ENCODE results near the gene FHIP2A. TPM values are rescaled to one million over a fixed set of nuclear protein-coding genes. Genes with fewer than 3 reads are reported as not detected.

FHIP2A gene
- total and polyA plus RNA-seq, 3 donors from 2014 or later: 30.3 to 44.8 (median 39.8) TPM

DNA sequence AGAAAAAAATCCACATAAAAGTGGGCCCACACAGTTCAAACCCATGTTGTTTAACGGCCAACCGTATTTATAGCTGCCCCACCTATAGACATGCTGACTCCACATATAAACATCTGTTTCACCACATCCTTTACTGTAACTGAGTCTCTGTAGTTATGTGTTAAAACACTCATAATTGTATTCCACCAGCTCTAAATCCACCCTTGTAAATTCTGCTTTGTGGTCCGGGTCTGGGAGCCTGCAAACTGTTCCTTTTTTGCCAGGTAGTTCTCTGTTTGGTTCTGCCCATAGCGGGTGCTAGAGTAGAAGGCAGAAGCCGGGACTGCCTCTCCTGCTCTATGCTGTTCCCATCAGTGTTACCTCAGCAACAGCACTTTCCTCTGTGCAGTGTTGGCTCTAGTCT, 20.2 kb upstream of the FHIP2A start:
- no peaks in the 10 kb centered on the region for H3K36me3 ChIP-seq (ENCODE audit: low read depth, missing control alignments)
- H3K4me3 ChIP-seq: no peak overlapping the region
- no peaks in the 10 kb centered on the region for H3K9me3 ChIP-seq
- no peaks in the 10 kb centered on the region for H3K27me3 ChIP-seq
- DNase-seq: no peak
- H3K4me1 ChIP-seq: no peaks in the 10 kb centered on the region
- 71 to 79% methylated on average over 5 of the region's 5 CpGs for WGBS, 2 donors
- intact Hi-C loops (cut with DNase I; ENCODE audit: low total_unique reads): no loop called here
- H3K27ac ChIP-seq: no peak overlapping the region
- TF ChIP-seq POLR2A (IDR thresholded peaks at IDR 0.05): no peak
- TF ChIP-seq, protein P1, sequence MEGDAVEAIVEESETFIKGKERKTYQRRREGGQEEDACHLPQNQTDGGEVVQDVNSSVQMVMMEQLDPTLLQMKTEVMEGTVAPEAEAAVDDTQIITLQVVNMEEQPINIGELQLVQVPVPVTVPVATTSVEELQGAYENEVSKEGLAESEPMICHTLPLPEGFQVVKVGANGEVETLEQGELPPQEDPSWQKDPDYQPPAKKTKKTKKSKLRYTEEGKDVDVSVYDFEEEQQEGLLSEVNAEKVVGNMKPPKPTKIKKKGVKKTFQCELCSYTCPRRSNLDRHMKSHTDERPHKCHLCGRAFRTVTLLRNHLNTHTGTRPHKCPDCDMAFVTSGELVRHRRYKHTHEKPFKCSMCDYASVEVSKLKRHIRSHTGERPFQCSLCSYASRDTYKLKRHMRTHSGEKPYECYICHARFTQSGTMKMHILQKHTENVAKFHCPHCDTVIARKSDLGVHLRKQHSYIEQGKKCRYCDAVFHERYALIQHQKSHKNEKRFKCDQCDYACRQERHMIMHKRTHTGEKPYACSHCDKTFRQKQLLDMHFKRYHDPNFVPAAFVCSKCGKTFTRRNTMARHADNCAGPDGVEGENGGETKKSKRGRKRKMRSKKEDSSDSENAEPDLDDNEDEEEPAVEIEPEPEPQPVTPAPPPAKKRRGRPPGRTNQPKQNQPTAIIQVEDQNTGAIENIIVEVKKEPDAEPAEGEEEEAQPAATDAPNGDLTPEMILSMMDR (IDR thresholded peaks at IDR 0.05): no peak

DNA sequence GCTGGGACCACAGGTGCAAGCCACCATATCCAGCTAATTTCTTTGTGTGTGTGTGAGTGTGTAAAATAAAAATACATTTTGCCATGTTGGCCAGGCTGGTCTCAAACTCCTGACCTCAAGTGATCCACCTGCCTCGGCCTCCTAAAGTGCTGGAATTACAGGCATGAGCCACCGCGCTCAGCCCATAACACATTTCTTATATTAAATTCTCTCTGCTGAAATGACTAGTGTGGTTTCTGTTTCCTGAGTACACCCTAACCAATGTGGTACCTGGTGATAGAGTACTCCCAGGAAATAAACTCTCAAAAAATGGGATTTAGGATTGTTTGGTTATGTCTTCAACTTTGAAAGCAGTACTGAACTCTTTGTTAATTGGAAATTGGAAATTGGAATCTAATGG, 19.4 kb upstream of the FHIP2A start:
- Histone ChIP-seq H3K27me3 (no peaks in the 10 kb centered on the region), H3K4me1 (no peaks in the 10 kb centered on the region), H3K36me3 (ENCODE audit: low read depth, missing control alignments) (no peaks in the 10 kb centered on the region), H3K9me3 (no peaks in the 10 kb centered on the region), H3K4me3 (no peak overlapping the region), H3K27ac (no peak overlapping the region)
- 95 to 98% methylated on average over 3 of the region's 3 CpGs for WGBS, 2 donors
- no peak for TF ChIP-seq POLR2A (IDR thresholded peaks at IDR 0.05)
- TF ChIP-seq, protein P1 (IDR thresholded peaks at IDR 0.05): no peak
- no peak for DNase-seq
- intact Hi-C loops (cut with DNase I; ENCODE audit: low total_unique reads): no loop called here

DNA sequence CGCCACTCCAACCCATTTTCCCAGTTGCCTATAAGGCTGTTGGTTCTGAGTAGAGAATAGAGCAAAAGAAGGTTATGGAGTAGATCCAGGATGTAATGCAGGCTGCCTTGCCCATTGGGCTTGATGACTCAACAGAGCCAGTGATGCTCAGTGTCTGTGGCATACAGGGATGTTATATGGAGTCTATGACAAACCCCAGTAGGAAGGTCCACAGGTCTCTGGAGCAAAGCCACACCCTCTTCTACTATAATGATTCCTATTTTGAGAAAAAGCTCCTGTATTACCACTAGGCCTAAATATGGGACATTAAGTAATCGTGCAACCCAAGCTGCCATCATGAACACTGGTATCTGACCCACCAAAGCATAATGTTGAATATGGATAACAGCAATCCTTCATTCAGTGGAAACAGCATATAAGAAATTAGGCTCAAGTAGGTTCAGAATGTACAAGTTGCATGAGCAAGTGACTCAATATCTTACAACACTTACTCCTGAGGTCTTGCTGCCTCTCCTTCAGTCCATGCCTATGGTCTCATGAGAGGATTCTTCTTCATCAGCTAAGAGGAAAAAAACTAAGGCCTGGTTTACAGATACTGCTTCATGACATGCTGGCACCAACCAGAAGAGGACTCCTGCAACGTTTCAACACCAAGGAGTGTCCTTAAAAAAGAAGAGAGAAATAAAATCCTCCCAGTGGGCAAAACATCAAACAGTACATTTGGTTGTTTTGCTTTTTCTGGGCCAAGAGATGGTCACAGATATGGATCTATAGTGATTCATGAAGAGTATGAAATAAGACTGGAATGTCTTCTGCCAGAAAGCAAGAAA, 14.8 kb upstream of the FHIP2A start:
- 84 to 93% methylated on average over 3 of the region's 3 CpGs for WGBS, 2 donors
- no peaks in the 10 kb centered on the region for H3K9me3 ChIP-seq
- H3K4me1 ChIP-seq: no peaks in the 10 kb centered on the region
- no peaks in the 10 kb centered on the region for H3K27me3 ChIP-seq
- H3K27ac ChIP-seq: no peak overlapping the region
- intact Hi-C loops (cut with DNase I; ENCODE audit: low total_unique reads): no loop called here
- no peak for TF ChIP-seq POLR2A (IDR thresholded peaks at IDR 0.05)
- TF ChIP-seq, protein P1 (IDR thresholded peaks at IDR 0.05): no peak
- no peaks in the 10 kb centered on the region for H3K36me3 ChIP-seq (ENCODE audit: low read depth, missing control alignments)
- no peak overlapping the region for H3K4me3 ChIP-seq
- no peak for DNase-seq

DNA sequence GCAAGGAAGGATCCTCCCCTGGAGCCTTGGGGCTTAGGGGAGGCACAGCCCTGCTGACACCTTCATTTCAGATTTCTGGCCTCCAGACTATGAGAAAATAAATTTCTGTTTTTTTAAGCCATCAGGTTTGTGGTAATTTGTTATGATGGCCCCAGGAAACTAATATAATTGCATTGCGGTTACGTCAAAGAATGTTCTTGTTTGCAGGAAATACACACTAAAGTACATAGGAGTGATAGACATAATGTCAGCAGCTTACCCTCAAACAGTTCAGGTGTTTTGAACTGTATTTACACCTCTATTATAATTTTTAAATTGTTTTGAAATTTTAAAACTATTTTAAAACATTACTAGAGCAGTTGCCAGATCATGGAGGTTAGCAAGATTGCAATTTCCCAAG, 12.6 kb upstream of the FHIP2A start:
- no peak overlapping the region for H3K27ac ChIP-seq
- H3K4me3 ChIP-seq: no peak overlapping the region
- no peak for DNase-seq
- TF ChIP-seq POLR2A (IDR thresholded peaks at IDR 0.05): no peak
- TF ChIP-seq, protein P1 (IDR thresholded peaks at IDR 0.05): no peak
- H3K36me3 ChIP-seq (ENCODE audit: low read depth, missing control alignments): no peaks in the 10 kb centered on the region
- H3K9me3 ChIP-seq: no peaks in the 10 kb centered on the region
- intact Hi-C loops (cut with DNase I; ENCODE audit: low total_unique reads): no loop called here
- H3K4me1 ChIP-seq: no peaks in the 10 kb centered on the region
- no peaks in the 10 kb centered on the region for H3K27me3 ChIP-seq
- 89 to 92% methylated on average over 2 of the region's 2 CpGs for WGBS, 2 donors

DNA sequence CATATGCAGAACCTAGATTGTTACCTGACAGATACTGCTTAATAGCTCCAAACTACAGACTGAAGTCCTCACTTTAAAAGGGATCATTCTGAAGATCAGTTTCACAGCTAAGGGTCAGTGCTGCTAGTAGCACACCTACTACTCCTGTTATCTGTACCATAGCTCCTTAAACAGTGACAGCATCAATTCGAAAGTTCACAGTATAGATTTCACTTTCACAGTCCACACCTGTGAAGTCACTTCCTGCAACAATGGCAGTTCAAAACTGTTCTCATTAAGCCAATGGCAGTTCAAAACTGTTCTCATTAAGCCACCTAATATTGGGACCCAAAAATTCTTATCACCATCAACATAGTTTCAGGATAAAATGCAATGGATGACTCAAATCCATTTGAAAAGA, 10.7 kb upstream of the FHIP2A start:
- 75 to 90% methylated on average over 1 of the region's 1 CpG for WGBS, 2 donors
- Histone ChIP-seq H3K27ac (no peak overlapping the region), H3K36me3 (ENCODE audit: low read depth, missing control alignments) (no peaks in the 10 kb centered on the region), H3K9me3 (no peaks in the 10 kb centered on the region), H3K4me1 (no peaks in the 10 kb centered on the region), H3K4me3 (no peak overlapping the region), H3K27me3 (no peaks in the 10 kb centered on the region)
- DNase-seq: no peak
- intact Hi-C loops (cut with DNase I; ENCODE audit: low total_unique reads): no loop called here
- no peak for TF ChIP-seq POLR2A (IDR thresholded peaks at IDR 0.05)
- TF ChIP-seq, protein P1 (IDR thresholded peaks at IDR 0.05): no peak

All from testis (tissue), 3 donors.